22Rv1 (cell line): Measurements from ENCODE around the gene NOTCH1.
"Not testable (repeated sequence)": the region's sequence is repeated elsewhere in the genome, so short reads cannot be mapped to it uniquely, and the experiment has no call there.

Experiments used
- ZFX ChIP-seq: fragments of 450-650 bp; IDR thresholded peaks from 2 replicates; pipeline ENCODE4 v1.6.1; 2017; ENCODE audit warnings: antibody characterized with exemption, borderline replicate concordance
- TF ChIP-seq, protein P1 (sequence below): fragments of 450-650 bp; IDR thresholded peaks from 2 replicates; pipeline ENCODE4 v1.5.1; 2017; ENCODE audit warnings: mild to moderate bottlenecking

GRCh38 chr9:136558846-136559245, 13.0 kb upstream of the NOTCH1 start:
- TF ChIP-seq, protein P1, sequence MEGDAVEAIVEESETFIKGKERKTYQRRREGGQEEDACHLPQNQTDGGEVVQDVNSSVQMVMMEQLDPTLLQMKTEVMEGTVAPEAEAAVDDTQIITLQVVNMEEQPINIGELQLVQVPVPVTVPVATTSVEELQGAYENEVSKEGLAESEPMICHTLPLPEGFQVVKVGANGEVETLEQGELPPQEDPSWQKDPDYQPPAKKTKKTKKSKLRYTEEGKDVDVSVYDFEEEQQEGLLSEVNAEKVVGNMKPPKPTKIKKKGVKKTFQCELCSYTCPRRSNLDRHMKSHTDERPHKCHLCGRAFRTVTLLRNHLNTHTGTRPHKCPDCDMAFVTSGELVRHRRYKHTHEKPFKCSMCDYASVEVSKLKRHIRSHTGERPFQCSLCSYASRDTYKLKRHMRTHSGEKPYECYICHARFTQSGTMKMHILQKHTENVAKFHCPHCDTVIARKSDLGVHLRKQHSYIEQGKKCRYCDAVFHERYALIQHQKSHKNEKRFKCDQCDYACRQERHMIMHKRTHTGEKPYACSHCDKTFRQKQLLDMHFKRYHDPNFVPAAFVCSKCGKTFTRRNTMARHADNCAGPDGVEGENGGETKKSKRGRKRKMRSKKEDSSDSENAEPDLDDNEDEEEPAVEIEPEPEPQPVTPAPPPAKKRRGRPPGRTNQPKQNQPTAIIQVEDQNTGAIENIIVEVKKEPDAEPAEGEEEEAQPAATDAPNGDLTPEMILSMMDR: not testable (repeated sequence)
- TF ChIP-seq ZFX: not testable (repeated sequence)
